Ovary (tissue), 3 donors: Measurements from ENCODE around the gene SLIT3.

Experiments used
- CTCF ChIP-seq, 3 donors: fragments of 450-650 bp in 2 of 3; fragments of 200-600 bp in 1 of 3; IDR thresholded peaks; one replicate each; pipeline versions ENCODE4 v1.5.1 to v1.8.0; 2016 to 2022; ENCODE audit warnings: antibody characterized with exemption in 3 of 3, mild to moderate bottlenecking in 1 of 3
- POLR2A ChIP-seq: fragments of 450-650 bp; IDR thresholded peaks from one replicate; pipeline ENCODE4 v1.6.1; 2017; ENCODE audit warnings: antibody characterized with exemption, mild to moderate bottlenecking, moderate library complexity
- donor health status: DM: no; HTN: no; CAD: no.

GRCh38 chr5:168736281-168736831 is 564.6 kb downstream of the SLIT3 start:
- TF ChIP-seq CTCF (IDR thresholded peaks at IDR 0.05) (no peak), POLR2A (no peak)
